Measurements from ENCODE around the gene ZFP82.

DNA sequence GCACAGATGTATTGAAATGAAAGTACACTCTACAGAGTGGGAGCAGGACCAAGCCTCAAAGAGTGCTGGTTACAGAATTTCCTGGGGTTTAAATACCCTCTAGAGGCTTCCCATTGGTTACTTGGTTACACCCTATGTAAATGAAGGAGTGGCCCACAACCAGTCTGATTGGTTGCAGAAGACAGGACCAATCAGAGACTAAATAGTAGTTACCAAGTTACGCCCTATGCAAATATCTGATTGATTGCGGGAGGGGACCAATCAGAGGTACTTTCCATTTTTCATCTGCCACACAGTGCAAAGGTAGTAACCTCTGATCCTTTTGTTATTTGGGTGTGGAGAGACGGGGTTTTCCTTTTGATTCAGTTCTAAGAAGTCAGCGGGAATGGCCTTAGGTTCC, 5.5 kb upstream of the ZFP82 start:
- no peak for TF ChIP-seq EZH2 (IDR thresholded peaks at IDR 0.05)
- no peak for TF ChIP-seq POLR2AphosphoS5 (IDR thresholded peaks at IDR 0.05; ENCODE audit: borderline replicate concordance, low read depth, low read length)
- TF ChIP-seq FOXP2 (optimal IDR thresholded peaks at IDR 0.05; ENCODE audit: control extremely low read depth, extremely low read length, insufficient read depth): no peak
